Keratinocyte (primary cell): ENCODE data around the gene TAF9. TPM values are rescaled to one million over a fixed set of nuclear protein-coding genes. Genes with fewer than 3 reads are reported as not detected.

ENCODE experiments used
- DNase-seq: peaks from one replicate; pipeline ENCODE4 v3.0.0-alpha.2; 2011; ENCODE audit warnings: low read depth, missing footprints, low spot score
- FAIRE-seq: peaks from 2 replicates; lab custom pipeline; 2011; peaks lifted over from hg19 to GRCh38; lab: Jason Lieb, UNC
- H2AFZ ChIP-seq: 2 replicates; pipeline ENCODE4 v1.6.0; 2012; ENCODE audit warnings: low read length, control low read depth, inconsistent platforms; ENCODE audit not compliant: control insufficient read depth
- H3K27ac ChIP-seq: 2 replicates; pipeline ENCODE4 v1.5.1; 2011; ENCODE audit warnings: low read length; ENCODE audit not compliant: control insufficient read depth, insufficient read depth
- H3K27me3 ChIP-seq: 3 replicates; pipeline ENCODE4 v1.6.0; 2011; ENCODE audit warnings: low read length; ENCODE audit not compliant: control insufficient read depth, insufficient read depth; ENCODE audit errors: extremely low read depth
- H3K36me3 ChIP-seq, 2 experiments: 2 replicates in 1 of 2; 3 replicates in 1 of 2; pipeline ENCODE4 v1.5.1; 2011; ENCODE audit warnings: low read length in 2 of 2, mild to moderate bottlenecking in 1 of 2; ENCODE audit not compliant: control insufficient read depth in 2 of 2, insufficient read depth in 2 of 2; ENCODE audit errors: extremely low read depth in 1 of 2
- H3K4me1 ChIP-seq: 3 replicates; pipeline ENCODE4 v1.5.1; 2011; ENCODE audit warnings: low read length; ENCODE audit not compliant: control insufficient read depth, insufficient read depth; ENCODE audit errors: extremely low read depth
- H3K4me2 ChIP-seq: 3 replicates; pipeline ENCODE4 v1.6.0; 2011; ENCODE audit warnings: low read depth, low read length; ENCODE audit not compliant: control insufficient read depth, insufficient read depth; ENCODE audit errors: extremely low read depth
- H3K4me3 ChIP-seq, 3 experiments: fragments of 200-600 bp in 1 of 3; sonication (generic) in 1 of 3; 2 replicates in 2 of 3; 3 replicates in 1 of 3; pipeline ENCODE4 v1.5.1; 2011 to 2016; ENCODE audit warnings: low read length in 3 of 3, mild to moderate bottlenecking in 3 of 3, control low read depth in 2 of 3, inconsistent platforms in 1 of 3, low read depth in 1 of 3, mixed read lengths in 1 of 3, mixed run types in 1 of 3, moderate library complexity in 1 of 3; ENCODE audit not compliant: control insufficient read depth in 2 of 3, insufficient read depth in 2 of 3; ENCODE audit errors: extremely low read depth in 1 of 3
- H3K79me2 ChIP-seq: 2 replicates; pipeline ENCODE4 v1.6.0; 2012; ENCODE audit warnings: low read length; ENCODE audit not compliant: control insufficient read depth, insufficient read depth
- H3K9ac ChIP-seq: 3 replicates; pipeline ENCODE4 v1.6.0; 2011; ENCODE audit warnings: low read length; ENCODE audit not compliant: control insufficient read depth, insufficient read depth; ENCODE audit errors: extremely low read depth
- H3K9me1 ChIP-seq: 3 replicates; pipeline ENCODE4 v1.6.0; 2011; ENCODE audit warnings: low read length; ENCODE audit not compliant: control insufficient read depth, insufficient read depth; ENCODE audit errors: extremely low read depth
- H3K9me3 ChIP-seq: 2 replicates; pipeline ENCODE4 v1.5.1; 2012; ENCODE audit warnings: low read depth, low read length; ENCODE audit not compliant: control insufficient read depth
- H4K20me1 ChIP-seq: 3 replicates; pipeline ENCODE4 v1.6.0; 2011; ENCODE audit warnings: low read length; ENCODE audit not compliant: control insufficient read depth, insufficient read depth; ENCODE audit errors: extremely low read depth
- EZH2 ChIP-seq: IDR thresholded peaks from one replicate; pipeline ENCODE4 v1.6.1; 2012; ENCODE audit warnings: inconsistent platforms, mild to moderate bottlenecking, low read length, moderate library complexity
- dilution Hi-C: fragments of 300-500 bp; cut with MboI; formaldehyde crosslinking; loops from one replicate; pipeline ENCODE4 v1.7.0; 2020; ENCODE audit warnings: low sequenced_read_pairs; ENCODE audit not compliant: extremely low pct_ligation_motif_present
- polyA plus RNA-seq, 5 experiments: library from polyadenylated mRNA; depleted of rRNA in 3 of 5; stranded (reverse) in 3 of 5; stranded (forward) in 1 of 5; unstranded in 1 of 5; fragments of >200 nt; gene quantifications; 1 replicate in 1 of 5; 2 replicates in 3 of 5; 3 replicates in 1 of 5; pipeline versions ENCODE4 v1.2.1 to v1.2.3, GENCODE V29; 2011 to 2012; ENCODE audit warnings: missing spikeins in 2 of 5, low read depth in 1 of 5, low replicate concordance in 1 of 5
- TF ChIP-seq, protein P1 (sequence below), 3 experiments: IDR thresholded peaks in 1 of 3; conservative IDR thresholded peaks in 1 of 3; optimal IDR thresholded peaks in 1 of 3; 2 replicates in 2 of 3; 3 replicates in 1 of 3; pipeline versions ENCODE3 to v1.5.1; 2011; ENCODE audit warnings: low read length in 3 of 3, mild to moderate bottlenecking in 3 of 3, moderate library complexity in 2 of 3, control low read depth in 1 of 3, inconsistent platforms in 1 of 3; ENCODE audit not compliant: insufficient read depth in 2 of 3; ENCODE audit errors: extremely low read depth in 1 of 3

Gene TAF9
- polyA plus RNA-seq, 1 donor (not counting 4 experiments of a cell fraction or from before 2014, with no cell fraction given): 237 TPM

DNA sequence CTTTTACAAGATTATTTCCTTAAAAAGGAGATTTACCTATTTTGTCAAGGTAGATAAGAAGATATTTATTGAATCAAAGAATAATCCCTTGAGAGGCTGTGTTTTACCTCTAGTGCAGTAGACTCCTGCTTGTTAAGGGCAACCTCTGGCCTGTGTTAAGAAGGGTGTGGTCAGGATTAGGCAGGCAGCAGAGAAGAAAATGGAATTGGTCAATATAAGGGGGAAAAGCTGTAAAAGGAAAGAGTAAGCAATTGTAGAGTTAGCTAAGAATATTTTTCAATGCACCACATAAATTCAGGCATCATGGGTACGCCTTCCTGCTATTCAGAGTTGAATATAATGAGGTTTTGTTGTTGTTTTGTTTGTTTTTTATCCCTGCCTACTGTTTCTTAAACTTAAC is 43.0 kb downstream of the TAF9 start:
- no peak for FAIRE-seq
- no peaks in the 10 kb centered on the region for H3K9me1 ChIP-seq
- H3K4me2 ChIP-seq: no peak overlapping the region
- no peaks in the 10 kb centered on the region for H3K9me3 ChIP-seq
- no peaks in the 10 kb centered on the region for H4K20me1 ChIP-seq
- no peak overlapping the region for H3K9ac ChIP-seq
- H3K4me1 ChIP-seq: peaks cover under 1% of the 10 kb centered on the region
- no peaks in the 10 kb centered on the region for H3K27me3 ChIP-seq
- no peak overlapping the region for H3K27ac ChIP-seq
- DNase-seq: no peak
- H2AFZ ChIP-seq: no peak overlapping the region
- H3K4me3 ChIP-seq: no peak overlapping the region
- dilution Hi-C loops: no loop called here
- no peak for TF ChIP-seq EZH2
- TF ChIP-seq, protein P1, sequence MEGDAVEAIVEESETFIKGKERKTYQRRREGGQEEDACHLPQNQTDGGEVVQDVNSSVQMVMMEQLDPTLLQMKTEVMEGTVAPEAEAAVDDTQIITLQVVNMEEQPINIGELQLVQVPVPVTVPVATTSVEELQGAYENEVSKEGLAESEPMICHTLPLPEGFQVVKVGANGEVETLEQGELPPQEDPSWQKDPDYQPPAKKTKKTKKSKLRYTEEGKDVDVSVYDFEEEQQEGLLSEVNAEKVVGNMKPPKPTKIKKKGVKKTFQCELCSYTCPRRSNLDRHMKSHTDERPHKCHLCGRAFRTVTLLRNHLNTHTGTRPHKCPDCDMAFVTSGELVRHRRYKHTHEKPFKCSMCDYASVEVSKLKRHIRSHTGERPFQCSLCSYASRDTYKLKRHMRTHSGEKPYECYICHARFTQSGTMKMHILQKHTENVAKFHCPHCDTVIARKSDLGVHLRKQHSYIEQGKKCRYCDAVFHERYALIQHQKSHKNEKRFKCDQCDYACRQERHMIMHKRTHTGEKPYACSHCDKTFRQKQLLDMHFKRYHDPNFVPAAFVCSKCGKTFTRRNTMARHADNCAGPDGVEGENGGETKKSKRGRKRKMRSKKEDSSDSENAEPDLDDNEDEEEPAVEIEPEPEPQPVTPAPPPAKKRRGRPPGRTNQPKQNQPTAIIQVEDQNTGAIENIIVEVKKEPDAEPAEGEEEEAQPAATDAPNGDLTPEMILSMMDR (optimal IDR thresholded peaks at IDR 0.05 in 1 of 3, IDR thresholded peaks at IDR 0.05 in 1 of 3, conservative IDR thresholded peaks at IDR 0.05 in 1 of 3; ENCODE audit: extremely low read depth in 1 of 3, insufficient read depth in 2 of 3, low read length in 3 of 3): no peak
- no peaks in the 10 kb centered on the region for H3K36me3 ChIP-seq
- no peaks in the 10 kb centered on the region for H3K79me2 ChIP-seq

- Histone ChIP-seq H2AFZ (no peak overlapping the region), H3K9me1 (no peaks in the 10 kb centered on the region), H3K4me2 (no peak overlapping the region), H3K36me3 (peaks cover 0 to 2% of the 10 kb centered on the region in 2 experiments), H3K9ac (no peak overlapping the region), H3K79me2 (no peaks in the 10 kb centered on the region), H3K9me3 (no peaks in the 10 kb centered on the region), H3K4me3 (no peak overlapping the region), H4K20me1 (no peaks in the 10 kb centered on the region), H3K27me3 (no peaks in the 10 kb centered on the region), H3K4me1 (no peaks in the 10 kb centered on the region), H3K27ac (no peak overlapping the region)
- dilution Hi-C loops: no loop called here
- FAIRE-seq (no peak), DNase-seq (no peak)
- TF ChIP-seq, protein P1 (optimal IDR thresholded peaks at IDR 0.05 in 1 of 3, IDR thresholded peaks at IDR 0.05 in 1 of 3, conservative IDR thresholded peaks at IDR 0.05 in 1 of 3; ENCODE audit: extremely low read depth in 1 of 3, insufficient read depth in 2 of 3, low read length in 3 of 3): no peak
- TF ChIP-seq EZH2: no peak
Measured at GRCh38 chr5:69317391-69317790, 51.9 kb downstream of the TAF9 start.
